ENCODE data around the gene CANT1. TPM values are rescaled to one million over a fixed set of nuclear protein-coding genes. Genes with fewer than 3 reads are reported as not detected.

The CANT1 gene
- total and polyA plus RNA-seq, 4 donors = 6.2 to 20.0 (median 16.4) TPM

GRCh38 chr17:79006794-79007503 lies 2.6 kb downstream of the CANT1 start:
- H3K36me3 ChIP-seq (ENCODE audit: control insufficient read depth in 4 of 4, insufficient read depth in 3 of 4, low read depth in 1 of 4, low read length in 3 of 4) = peaks cover 0 to 3% (median 0%) of the 10 kb centered on the region in 4 donors
- H3K27ac ChIP-seq (ENCODE audit: low read depth in 1 of 2, low read length in 2 of 2) = no peak overlapping the region
- 88% methylated on average over 19 of the region's 19 CpGs for WGBS
- no peak overlapping the region for H3K4me3 ChIP-seq (ENCODE audit: low read depth in 1 of 3, low read length in 3 of 3)
- no peaks in the 10 kb centered on the region for H3K9me3 ChIP-seq (ENCODE audit: control insufficient read depth in 4 of 4, low read length in 3 of 4)
- no peaks in the 10 kb centered on the region for H3K27me3 ChIP-seq (ENCODE audit: control insufficient read depth in 4 of 4, insufficient read depth in 4 of 4, low read length in 3 of 4)
- TF ChIP-seq ATF3 (IDR thresholded peaks at IDR 0.05) (no peak), FOXA2 (IDR thresholded peaks at IDR 0.05) (no peak), RAD21 (IDR thresholded peaks at IDR 0.05) (no peak), HNF4G (IDR thresholded peaks at IDR 0.05) (no peak)
- no peak for DNase-seq (ENCODE audit: low spot score)
- peaks cover 0 to 30% (median 10%) of the 10 kb centered on the region in 4 donors for H3K4me1 ChIP-seq (ENCODE audit: control insufficient read depth in 4 of 4, insufficient read depth in 4 of 4, low read length in 3 of 4)
- no peak overlapping the region for H3K9ac ChIP-seq (ENCODE audit: low read depth in 1 of 2, low read length in 2 of 2)

GRCh38 chr17:79006046-79006445 lies 3.5 kb downstream of the CANT1 start:
- WGBS = 80% methylated on average over 8 of the region's 8 CpGs
- Histone ChIP-seq H3K9ac (ENCODE audit: low read depth in 1 of 2, low read length in 2 of 2) (no peak overlapping the region), H3K4me1 (ENCODE audit: control insufficient read depth in 4 of 4, insufficient read depth in 4 of 4, low read length in 3 of 4) (peaks cover 0 to 30% (median 10%) of the 10 kb centered on the region in 4 donors), H3K4me3 (ENCODE audit: low read depth in 1 of 3, low read length in 3 of 3) (no peak overlapping the region), H3K36me3 (ENCODE audit: control insufficient read depth in 4 of 4, insufficient read depth in 3 of 4, low read depth in 1 of 4, low read length in 3 of 4) (peaks cover 0 to 3% (median 0%) of the 10 kb centered on the region in 4 donors), H3K27me3 (ENCODE audit: control insufficient read depth in 4 of 4, insufficient read depth in 4 of 4, low read length in 3 of 4) (no peaks in the 10 kb centered on the region), H3K27ac (ENCODE audit: low read depth in 1 of 2, low read length in 2 of 2) (no peak overlapping the region), H3K9me3 (ENCODE audit: control insufficient read depth in 4 of 4, low read length in 3 of 4) (no peaks in the 10 kb centered on the region)
- no peak for TF ChIP-seq FOXA1 (IDR thresholded peaks at IDR 0.05)
- no peak for TF ChIP-seq YY1 (IDR thresholded peaks at IDR 0.05)
- no peak for TF ChIP-seq RXRA (IDR thresholded peaks at IDR 0.05)
- no peak for TF ChIP-seq HNF4A (conservative IDR thresholded peaks at IDR 0.05)
- no peak for TF ChIP-seq ATF3 (IDR thresholded peaks at IDR 0.05)
- no peak for TF ChIP-seq REST (IDR thresholded peaks at IDR 0.05)
- no peak for TF ChIP-seq JUND (IDR thresholded peaks at IDR 0.05)
- TF ChIP-seq TAF1 (conservative IDR thresholded peaks at IDR 0.05) = no peak
- no peak for TF ChIP-seq GABPA (IDR thresholded peaks at IDR 0.05 in 1 of 2, conservative IDR thresholded peaks at IDR 0.05 in 1 of 2)
- TF ChIP-seq ZBTB33 (IDR thresholded peaks at IDR 0.05) = no peak
- no peak for TF ChIP-seq NR2F2 (IDR thresholded peaks at IDR 0.05)
- no peak for DNase-seq (ENCODE audit: low spot score)

Measured in liver (tissue), 9 donors.